A549 treated with Mapracorat at 1 μM for 4 hours (cell line): ENCODE data around the gene EGFL6. TPM values are rescaled to one million over a fixed set of nuclear protein-coding genes. Genes with fewer than 3 reads are reported as not detected.

Experiments
- total RNA-seq: library from RNA; stranded (reverse); fragments of 200-300 nt; extraction: Qiagen RNA extraction; gene quantifications from 5 replicates; pipeline ENCODE4 v1.2.3, GENCODE V29; 2022

The EGFL6 gene
- not detected in 5 replicates for total RNA-seq

GRCh38 chrX:13569479-13570260 is at the start of gene EGFL6:
EGFL6 (plus strand) TSS chrX:13569601; CDS start chrX:13569862, 261 bp downstream.

GRCh38 chrX:13652850-13653693 is 83.7 kb downstream of the EGFL6 start, which contains the start of gene TCEANC:
TCEANC (plus strand) TSS chrX:13653141; CDS start chrX:13662509, 9,368 bp downstream.

Other genes starting within 250 kb of the EGFL6 start
- not detected in 5 replicates for gene ATXN3L, start 249.5 kb upstream of the EGFL6 start, total RNA-seq
- 0.63 to 1.1 TPM (median 0.83 TPM) in 5 replicates for gene TCEANC, start 83.5 kb downstream of the EGFL6 start, total RNA-seq
- gene RAB9A, start 119.5 kb downstream of the EGFL6 start, total RNA-seq = 29.9 to 35.1 TPM (median 31.4 TPM) in 5 replicates
- 6.2 to 8.1 TPM (median 6.9 TPM) in 5 replicates for gene TRAPPC2, start 165.0 kb downstream of the EGFL6 start, total RNA-seq
- 11.0 to 12.8 TPM (median 11.9 TPM) in 5 replicates for gene OFD1, start 165.1 kb downstream of the EGFL6 start, total RNA-seq
- 0.09 to 0.28 TPM (median 0.24 TPM) in 5 replicates for gene GPM6B, start 247.5 kb downstream of the EGFL6 start, total RNA-seq